GM12891 (cell line): ENCODE results near the gene SRXN1.

Experiments
- POLR2A ChIP-seq: IDR thresholded peaks from 2 replicates; pipeline ENCODE4 v1.6.1; 2011; ENCODE audit warnings: low read depth, low read length, control low read depth
- POLR2AphosphoS5 ChIP-seq: IDR thresholded peaks from 2 replicates; pipeline ENCODE4 v1.6.1; 2011; ENCODE audit warnings: low read depth, low read length, control low read depth
- POU2F2 ChIP-seq: IDR thresholded peaks from 2 replicates; pipeline ENCODE4 v1.6.1; 2011; ENCODE audit warnings: low read depth, mild to moderate bottlenecking, control low read depth, low read length, moderate library complexity
- SPI1 ChIP-seq: IDR thresholded peaks from 2 replicates; pipeline ENCODE4 v1.6.1; 2011; ENCODE audit warnings: low read depth, low read length, control low read depth
- TAF1 ChIP-seq: IDR thresholded peaks from 2 replicates; pipeline ENCODE4 v1.6.1; 2011; ENCODE audit warnings: low read depth, low read length, control low read depth

- TF ChIP-seq POLR2AphosphoS5: no peak
- TF ChIP-seq POLR2A: no peak
- no peak for TF ChIP-seq SPI1
- no peak for TF ChIP-seq TAF1
- TF ChIP-seq POU2F2: no peak
These were observed 30.0 kb downstream of the SRXN1 start for GRCh38 chr20:623021-623420.
